ENCODE results near the gene PDE6C. TPM values are rescaled to one million over a fixed set of nuclear protein-coding genes. Genes with fewer than 3 reads are reported as not detected.

Gene PDE6C
- total RNA-seq, 2 experiments from 2014 or later, result not detected

DNA sequence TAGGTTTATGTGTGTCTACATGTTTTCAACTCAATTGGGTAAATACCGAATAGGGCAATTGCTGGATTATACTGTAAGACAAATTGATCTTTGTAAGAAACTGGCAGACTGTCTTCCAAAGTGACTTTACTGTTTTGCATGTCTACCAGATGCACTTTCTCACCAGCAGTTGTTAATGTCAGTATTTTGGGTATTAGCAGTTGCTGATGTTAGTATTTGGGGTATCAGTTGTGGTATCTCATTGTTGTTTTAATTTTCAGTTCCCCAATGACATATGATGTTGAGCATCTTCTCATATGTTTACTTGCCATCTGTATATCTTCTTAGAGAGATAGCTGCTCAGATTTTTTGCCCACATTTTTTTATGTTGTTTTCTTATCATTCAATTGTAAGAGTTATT lies 10.6 kb downstream of the PDE6C start:
- no peaks in the 10 kb centered on the region for H3K9me3 Mint-ChIP-seq
- no peak for DNase-seq

DNA sequence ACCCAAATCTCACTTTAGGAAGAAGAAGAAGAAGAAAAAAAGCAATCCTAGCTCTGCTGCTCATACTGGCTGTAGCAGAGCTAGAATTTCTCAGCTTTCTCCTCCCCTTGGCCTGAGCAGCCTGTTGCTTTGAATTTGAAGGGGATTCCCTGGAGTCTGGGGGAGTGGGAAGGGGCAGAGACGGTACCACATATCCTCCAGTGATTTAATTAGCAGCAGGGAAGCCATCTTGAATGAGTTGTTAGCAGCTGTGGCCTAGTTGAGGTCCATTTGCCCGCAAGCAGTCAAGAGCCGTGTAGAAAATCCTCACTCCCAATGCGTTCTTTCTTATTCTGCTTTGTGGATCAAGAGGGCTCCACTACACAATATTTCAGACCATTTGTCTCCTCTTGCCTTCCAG lies 16.5 kb downstream of the PDE6C start:
- H3K36me3 Mint-ChIP-seq (ENCODE audit: low read depth), result no peaks in the 10 kb centered on the region
- ChIA-PET CTCF (no interaction called here), POLR2A (no interaction called here)
- peaks cover 9% of the 10 kb centered on the region for H3K27me3 Mint-ChIP-seq
- H3K9me3 Mint-ChIP-seq, result no peaks in the 10 kb centered on the region
- H3K27ac Mint-ChIP-seq, result no peak overlapping the region
- H3K4me3 Mint-ChIP-seq, result no peak overlapping the region
- no peak for DNase-seq
- H3K4me1 Mint-ChIP-seq, result no peaks in the 10 kb centered on the region

More for the DNA sequence above, 10.6 kb downstream of the PDE6C start:
- H3K27me3 Mint-ChIP-seq, result peaks cover 17% of the 10 kb centered on the region
- ChIA-PET CTCF (no interaction called here), POLR2A (no interaction called here)
- H3K4me3 Mint-ChIP-seq, result no peak overlapping the region
- no peaks in the 10 kb centered on the region for H3K4me1 Mint-ChIP-seq
- H3K27ac Mint-ChIP-seq, result no peak overlapping the region
- no peaks in the 10 kb centered on the region for H3K36me3 Mint-ChIP-seq (ENCODE audit: low read depth)

GRCh38 chr10:93629647-93630305 lies 17.4 kb downstream of the PDE6C start:
- no peaks in the 10 kb centered on the region for H3K36me3 Mint-ChIP-seq (ENCODE audit: low read depth)
- H3K9me3 Mint-ChIP-seq, result no peaks in the 10 kb centered on the region
- no peak for DNase-seq
- H3K4me3 Mint-ChIP-seq, result no peak overlapping the region
- H3K27me3 Mint-ChIP-seq, result peaks cover 9% of the 10 kb centered on the region
- ChIA-PET POLR2A (no interaction called here), CTCF (no interaction called here)
- no peak overlapping the region for H3K27ac Mint-ChIP-seq
- H3K4me1 Mint-ChIP-seq, result no peaks in the 10 kb centered on the region

DNA sequence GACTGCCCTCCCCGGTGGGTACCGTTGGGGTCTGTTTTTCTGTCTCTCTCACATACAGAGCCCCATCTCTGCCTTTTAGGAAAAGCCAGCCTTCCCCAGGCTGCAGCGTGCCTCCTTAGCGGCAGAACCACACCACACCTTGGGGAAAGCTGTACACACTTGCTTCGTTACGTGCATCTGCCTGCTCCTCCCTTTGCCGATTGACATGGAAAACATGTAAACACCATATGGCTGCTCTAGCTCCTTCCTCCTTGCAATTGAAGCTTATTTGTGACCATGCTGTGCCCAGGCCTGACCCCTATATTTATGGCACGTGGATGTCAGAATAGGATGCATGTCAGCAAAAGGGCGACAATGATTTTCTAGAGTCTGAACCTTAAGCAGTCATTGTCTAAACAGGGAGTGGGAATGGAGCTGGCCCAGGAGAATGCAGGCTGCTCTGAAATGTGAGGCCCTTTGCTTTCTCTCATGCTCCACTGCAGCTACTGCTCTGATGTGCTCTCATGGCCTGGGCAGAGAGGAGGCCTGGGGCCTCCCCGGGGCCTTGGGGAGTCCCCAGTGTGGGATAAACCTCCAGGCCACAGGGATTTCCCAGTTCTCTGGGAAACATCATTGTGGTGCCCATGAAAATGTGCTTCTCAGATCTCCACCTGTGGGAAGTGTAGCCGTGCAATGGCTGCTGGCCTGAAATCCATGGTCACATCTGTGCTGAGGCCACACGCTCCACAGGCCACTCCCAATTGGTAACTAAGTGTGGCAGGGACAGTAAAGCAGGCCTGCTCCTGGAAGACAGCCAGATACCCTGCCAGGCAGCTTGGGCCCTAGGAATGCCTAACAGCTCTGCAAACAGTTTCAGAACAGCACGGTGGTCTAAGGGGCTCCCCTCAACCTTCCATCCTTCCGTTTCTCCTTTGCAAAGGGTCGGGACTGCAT lies 18.6 kb downstream of the PDE6C start:
- Mint-ChIP-seq H3K27ac (no peak overlapping the region), H3K36me3 (ENCODE audit: low read depth) (no peaks in the 10 kb centered on the region), H3K4me3 (no peak overlapping the region), H3K4me1 (no peaks in the 10 kb centered on the region), H3K27me3 (peaks cover 10% of the 10 kb centered on the region), H3K9me3 (no peaks in the 10 kb centered on the region)
- ChIA-PET CTCF (no interaction called here), POLR2A (no interaction called here)
- DNase-seq, result no peak

DNA sequence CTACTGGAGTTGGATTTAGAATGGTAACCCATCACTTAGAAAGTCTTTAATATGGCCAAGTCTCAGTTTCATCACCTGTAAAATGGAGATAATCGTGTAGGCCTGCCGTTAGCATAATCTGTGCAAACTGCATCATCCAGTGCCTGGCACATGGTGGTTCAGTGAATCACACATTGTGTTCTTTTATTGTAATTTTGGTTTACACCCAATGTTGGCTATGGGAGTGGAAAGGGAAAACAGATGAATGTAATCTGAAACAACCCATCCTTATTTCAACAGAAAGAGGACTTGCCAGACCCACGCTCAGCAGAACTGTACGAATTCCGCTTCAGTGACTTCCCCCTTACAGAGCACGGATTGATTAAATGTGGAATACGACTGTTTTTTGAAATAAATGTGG lies 27.5 kb downstream of the PDE6C start:
- ChIA-PET CTCF (no interaction called here), POLR2A (no interaction called here)
- Mint-ChIP-seq H3K4me1 (no peaks in the 10 kb centered on the region), H3K36me3 (ENCODE audit: low read depth) (no peaks in the 10 kb centered on the region), H3K27ac (no peak overlapping the region), H3K9me3 (no peaks in the 10 kb centered on the region), H3K27me3 (peaks cover 13% of the 10 kb centered on the region), H3K4me3 (no peak overlapping the region)
- no peak for DNase-seq

DNA sequence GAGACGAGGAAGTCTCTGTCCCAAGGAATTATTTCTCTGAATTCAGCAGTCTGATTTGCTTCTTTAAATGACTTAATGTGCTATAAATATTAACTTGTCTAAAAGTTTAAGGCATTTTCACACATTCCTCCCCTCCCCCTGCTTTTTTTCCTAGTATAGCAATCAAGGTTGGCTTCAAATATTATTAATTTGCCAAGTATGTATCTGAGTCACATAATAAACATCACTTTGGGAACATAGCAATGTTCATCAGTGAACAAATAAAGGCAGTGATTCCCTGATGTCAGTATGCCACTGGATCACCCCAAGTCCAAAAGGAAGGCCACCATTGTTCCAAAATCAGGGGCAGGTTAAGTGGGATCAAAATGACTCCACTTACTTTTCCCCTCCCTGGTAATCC lies 40.5 kb downstream of the PDE6C start:
- POLR2A ChIA-PET, result no interaction called here
- CTCF ChIA-PET, result no interaction called here
- Mint-ChIP-seq H3K9me3 (no peaks in the 10 kb centered on the region), H3K27ac (no peak overlapping the region), H3K4me3 (no peak overlapping the region), H3K4me1 (no peaks in the 10 kb centered on the region), H3K36me3 (ENCODE audit: low read depth) (no peaks in the 10 kb centered on the region), H3K27me3 (peaks cover 3% of the 10 kb centered on the region)
- DNase-seq, result no peak

GRCh38 chr10:93654201-93654600 lies 41.9 kb downstream of the PDE6C start:
- Mint-ChIP-seq H3K4me3 (no peak overlapping the region), H3K27ac (no peak overlapping the region), H3K9me3 (no peaks in the 10 kb centered on the region), H3K27me3 (peaks cover 3% of the 10 kb centered on the region), H3K4me1 (no peaks in the 10 kb centered on the region), H3K36me3 (ENCODE audit: low read depth) (no peaks in the 10 kb centered on the region)
- POLR2A ChIA-PET, result no interaction called here
- DNase-seq, result no peak
- CTCF ChIA-PET, result interaction anchor here (0.6 kb wide), 2 partner anchors 62 to 554 kb away, joined by 3 read pairs; no protein-coding TSS in a partner anchor

DNA sequence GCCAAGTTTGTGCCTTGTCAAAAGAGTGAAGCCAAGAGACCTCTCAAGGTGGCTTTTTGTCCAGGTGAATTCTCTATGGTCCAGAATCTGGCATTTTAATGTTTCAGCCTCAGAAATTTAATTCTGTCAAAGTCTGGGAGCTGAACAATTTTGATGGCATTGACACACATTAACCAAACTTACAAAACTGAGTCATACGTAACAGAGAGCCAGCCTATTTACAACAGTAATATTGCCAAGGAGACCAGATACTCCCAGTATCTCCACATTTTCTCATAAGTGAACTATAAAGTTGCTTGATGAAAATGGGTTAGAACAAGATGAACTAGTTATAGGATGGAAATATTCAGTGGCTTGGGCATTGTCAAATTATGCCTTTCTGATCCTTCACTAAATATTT lies 43.8 kb downstream of the PDE6C start:
- peaks cover 5% of the 10 kb centered on the region for H3K36me3 Mint-ChIP-seq (ENCODE audit: low read depth)
- no peak overlapping the region for H3K27ac Mint-ChIP-seq
- peaks cover 3% of the 10 kb centered on the region for H3K27me3 Mint-ChIP-seq
- DNase-seq, result no peak
- no peaks in the 10 kb centered on the region for H3K9me3 Mint-ChIP-seq
- no peaks in the 10 kb centered on the region for H3K4me1 Mint-ChIP-seq
- ChIA-PET POLR2A (interaction anchor here (0.6 kb wide), 1 partner anchor 348 kb away, joined by 3 read pairs; no protein-coding TSS in a partner anchor), CTCF (no interaction called here)
- H3K4me3 Mint-ChIP-seq, result no peak overlapping the region

- DNase-seq, result no peak
- ChIA-PET CTCF (no interaction called here), POLR2A (no interaction called here)
- Mint-ChIP-seq H3K9me3 (no peaks in the 10 kb centered on the region), H3K27me3 (no peaks in the 10 kb centered on the region), H3K27ac (no peak overlapping the region), H3K4me1 (no peaks in the 10 kb centered on the region), H3K4me3 (no peak overlapping the region), H3K36me3 (ENCODE audit: low read depth) (peaks cover 10% of the 10 kb centered on the region)
Observed at GRCh38 chr10:93657757-93658156, 45.4 kb downstream of the PDE6C start.

DNA sequence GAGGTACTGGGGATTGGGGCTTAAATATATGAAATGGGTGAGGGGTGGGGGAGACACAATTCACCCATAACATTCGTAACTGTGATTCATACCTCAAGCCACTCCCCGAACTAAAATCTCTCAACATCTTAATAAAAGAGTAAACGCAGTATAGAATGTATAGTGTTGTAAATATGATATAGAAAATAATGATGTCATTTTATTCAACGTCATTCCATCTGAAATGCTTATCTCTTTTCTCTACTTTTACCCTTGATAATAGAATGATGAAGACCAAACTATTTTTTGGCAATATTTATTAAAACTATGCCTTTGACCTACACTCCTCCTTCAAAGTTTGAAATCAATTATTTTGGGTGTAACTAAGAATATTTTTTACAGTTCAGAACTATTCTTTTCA lies 53.7 kb downstream of the PDE6C start:
- Mint-ChIP-seq H3K36me3 (ENCODE audit: low read depth) (peaks cover 13% of the 10 kb centered on the region), H3K27ac (no peak overlapping the region), H3K9me3 (no peaks in the 10 kb centered on the region), H3K4me3 (no peak overlapping the region), H3K27me3 (no peaks in the 10 kb centered on the region), H3K4me1 (no peaks in the 10 kb centered on the region)
- CTCF ChIA-PET, result no interaction called here
- no peak for DNase-seq
- POLR2A ChIA-PET, result no interaction called here

GRCh38 chr10:93667795-93668194 lies 55.5 kb downstream of the PDE6C start:
- CTCF ChIA-PET, result no interaction called here
- H3K27ac Mint-ChIP-seq, result no peak overlapping the region
- POLR2A ChIA-PET, result no interaction called here

DNA sequence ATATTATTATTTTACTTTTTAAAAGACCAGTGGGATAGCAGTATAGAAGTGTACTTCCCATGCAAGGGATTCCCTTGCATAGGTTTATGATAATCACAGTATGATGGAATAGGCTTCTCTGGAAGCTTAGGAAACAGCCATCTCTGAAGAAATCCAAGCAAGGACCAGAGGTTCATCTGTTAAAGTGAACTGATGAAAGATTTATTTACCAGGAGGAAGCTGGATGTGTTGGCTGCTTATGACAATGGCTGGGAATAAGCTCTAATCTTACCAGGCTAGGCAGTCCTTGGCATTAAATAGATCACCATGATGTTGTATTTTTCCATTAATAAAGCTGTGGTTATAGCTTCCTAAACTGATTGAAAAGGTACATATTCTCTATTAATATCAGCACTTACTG lies 58.0 kb downstream of the PDE6C start:
- no peaks in the 10 kb centered on the region for H3K9me3 Mint-ChIP-seq
- H3K27me3 Mint-ChIP-seq, result no peaks in the 10 kb centered on the region
- peaks cover 17% of the 10 kb centered on the region for H3K36me3 Mint-ChIP-seq (ENCODE audit: low read depth)
- no peak for DNase-seq
- H3K27ac Mint-ChIP-seq, result no peak overlapping the region
- CTCF ChIA-PET, result no interaction called here
- no peaks in the 10 kb centered on the region for H3K4me1 Mint-ChIP-seq
- POLR2A ChIA-PET, result no interaction called here
- H3K4me3 Mint-ChIP-seq, result no peak overlapping the region

More at GRCh38 chr10:93667795-93668194, 55.5 kb downstream of the PDE6C start:
- Mint-ChIP-seq H3K4me3 (no peak overlapping the region), H3K9me3 (no peaks in the 10 kb centered on the region), H3K4me1 (no peaks in the 10 kb centered on the region), H3K27me3 (no peaks in the 10 kb centered on the region), H3K36me3 (ENCODE audit: low read depth) (peaks cover 8% of the 10 kb centered on the region)
- DNase-seq, result no peak

DNA sequence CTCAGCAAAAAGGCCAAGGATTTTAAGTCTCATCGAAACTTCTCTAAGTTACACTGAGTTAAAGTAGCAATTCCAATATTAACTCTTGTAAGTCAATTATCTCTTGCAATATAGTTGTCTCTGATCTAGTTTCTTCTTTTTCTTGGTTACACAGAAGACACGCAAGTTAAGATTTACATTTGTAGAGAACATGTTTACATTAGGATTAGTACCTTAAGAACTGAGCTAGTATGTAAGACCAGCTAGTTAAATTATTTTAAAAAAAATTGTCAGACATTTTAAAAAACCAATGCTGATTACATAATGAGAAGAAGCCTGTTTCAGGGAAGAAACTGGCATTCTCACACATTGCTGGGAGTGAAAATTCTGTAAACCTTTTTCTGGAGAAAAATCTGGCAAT lies 58.7 kb downstream of the PDE6C start:
- POLR2A ChIA-PET, result no interaction called here
- Mint-ChIP-seq H3K36me3 (ENCODE audit: low read depth) (peaks cover 17% of the 10 kb centered on the region), H3K4me1 (no peaks in the 10 kb centered on the region), H3K27ac (no peak overlapping the region), H3K4me3 (no peak overlapping the region), H3K27me3 (no peaks in the 10 kb centered on the region), H3K9me3 (no peaks in the 10 kb centered on the region)
- DNase-seq, result no peak
- CTCF ChIA-PET, result no interaction called here
